H9 (cell line): Measurements from ENCODE around the gene YWHAQ. TPM values are rescaled to one million over a fixed set of nuclear protein-coding genes. Genes with fewer than 3 reads are reported as not detected.

Experiments
- DNase-seq: peaks from one replicate; pipeline ENCODE4 v3.0.0-alpha.2; 2017
- H2AFZ ChIP-seq: one replicate; pipeline ENCODE4 v1.6.1; 2013; ENCODE audit warnings: mild to moderate bottlenecking, low read length, control low read depth, moderate library complexity
- H2AK5ac ChIP-seq: 2 replicates; pipeline ENCODE4 v1.6.1; 2013; ENCODE audit warnings: low read length, control low read depth, mixed read lengths; ENCODE audit not compliant: insufficient read length
- H2BK120ac ChIP-seq: one replicate; pipeline ENCODE4 v1.6.1; 2013; ENCODE audit warnings: low read depth, mild to moderate bottlenecking, low read length, control low read depth, inconsistent platforms; ENCODE audit not compliant: poor library complexity, severe bottlenecking
- H2BK12ac ChIP-seq: 2 replicates; pipeline ENCODE4 v1.6.1; 2013; ENCODE audit warnings: low read length, control low read depth, mixed read lengths, low read depth; ENCODE audit not compliant: insufficient read length
- H2BK15ac ChIP-seq: 2 replicates; pipeline ENCODE4 v1.6.1; 2013; ENCODE audit warnings: low read depth, low read length, control low read depth
- H2BK20ac ChIP-seq: one replicate; pipeline ENCODE4 v1.6.1; 2013; ENCODE audit warnings: low read depth, mild to moderate bottlenecking, low read length, control low read depth, inconsistent platforms; ENCODE audit not compliant: poor library complexity, severe bottlenecking
- H2BK5ac ChIP-seq: 2 replicates; pipeline ENCODE4 v1.6.1; 2013; ENCODE audit warnings: low read length, control low read depth, mixed read lengths; ENCODE audit not compliant: insufficient read length
- H3K14ac ChIP-seq: 2 replicates; pipeline ENCODE4 v1.6.1; 2013; ENCODE audit warnings: low read length, control low read depth; ENCODE audit not compliant: insufficient read depth
- H3K18ac ChIP-seq: 2 replicates; pipeline ENCODE4 v1.6.1; 2013; ENCODE audit warnings: low read depth, mild to moderate bottlenecking, mixed read lengths, low read length, control low read depth; ENCODE audit not compliant: insufficient read length
- H3K23ac ChIP-seq: 2 replicates; pipeline ENCODE4 v1.6.1; 2013; ENCODE audit warnings: low read length, control low read depth, mixed read lengths, low read depth; ENCODE audit not compliant: insufficient read length
- H3K23me2 ChIP-seq: 2 replicates; pipeline ENCODE4 v1.6.1; 2013; ENCODE audit warnings: low read depth, mild to moderate bottlenecking, mixed read lengths, low read length, control low read depth; ENCODE audit not compliant: insufficient read length, poor library complexity, severe bottlenecking
- H3K27ac ChIP-seq: 2 replicates; pipeline ENCODE4 v1.5.1; 2013; ENCODE audit warnings: low read length, control low read depth, mixed read lengths, low read depth; ENCODE audit not compliant: insufficient read length
- H3K27me3 ChIP-seq: 2 replicates; pipeline ENCODE4 v1.6.1; 2013; ENCODE audit warnings: low read length, control low read depth, inconsistent platforms; ENCODE audit not compliant: insufficient read depth
- H3K4ac ChIP-seq: 2 replicates; pipeline ENCODE4 v1.6.1; 2013; ENCODE audit warnings: low read depth, mild to moderate bottlenecking, control low read depth, inconsistent platforms, low read length, moderate library complexity
- H3K4me1 ChIP-seq: 2 replicates; pipeline ENCODE4 v1.6.1; 2013; ENCODE audit warnings: low read length, control low read depth, inconsistent platforms; ENCODE audit not compliant: insufficient read depth
- H3K4me2 ChIP-seq: 2 replicates; pipeline ENCODE4 v1.6.1; 2013; ENCODE audit warnings: low read length, control low read depth, mixed read lengths; ENCODE audit not compliant: insufficient read length, insufficient read depth
- H3K56ac ChIP-seq: 2 replicates; pipeline ENCODE4 v1.6.1; 2013; ENCODE audit warnings: low read depth, mild to moderate bottlenecking, mixed read lengths, low read length, control low read depth; ENCODE audit not compliant: insufficient read length
- H3K79me1 ChIP-seq: 2 replicates; pipeline ENCODE4 v1.6.1; 2013; ENCODE audit warnings: low read depth, mild to moderate bottlenecking, moderate library complexity, low read length, control low read depth, inconsistent platforms; ENCODE audit not compliant: insufficient read depth, poor library complexity, severe bottlenecking
- H3K79me2 ChIP-seq: 2 replicates; pipeline ENCODE4 v1.6.1; 2013; ENCODE audit warnings: low read length, control low read depth, inconsistent platforms; ENCODE audit not compliant: insufficient read depth
- H3K9ac ChIP-seq: 2 replicates; pipeline ENCODE4 v1.6.1; 2013; ENCODE audit warnings: low read length, control low read depth, mixed read lengths; ENCODE audit not compliant: insufficient read length; ENCODE audit errors: extremely low read depth
- H3K9me3 ChIP-seq: one replicate; pipeline ENCODE4 v1.6.1; 2013; ENCODE audit warnings: low read depth, low read length, inconsistent platforms; ENCODE audit not compliant: control insufficient read depth
- H3T11ph ChIP-seq: one replicate; pipeline ENCODE4 v1.6.1; 2013; ENCODE audit warnings: mild to moderate bottlenecking, low read length, control low read depth, inconsistent platforms
- H4K20me1 ChIP-seq: one replicate; pipeline ENCODE4 v1.6.1; 2013; ENCODE audit not compliant: control insufficient read depth, insufficient read length, insufficient read depth
- H4K5ac ChIP-seq: 2 replicates; pipeline ENCODE4 v1.6.1; 2013; ENCODE audit warnings: low read depth, mild to moderate bottlenecking, mixed read lengths, low read length, control low read depth; ENCODE audit not compliant: insufficient read length
- H4K8ac ChIP-seq: replicated peaks from 2 replicates; pipeline ENCODE4 v1.6.1; 2013; ENCODE audit warnings: low read length, control low read depth, mixed read lengths, low read depth; ENCODE audit not compliant: insufficient read length
- H4K91ac ChIP-seq: 2 replicates; pipeline ENCODE4 v1.6.1; 2013; ENCODE audit warnings: low read depth, mild to moderate bottlenecking, moderate library complexity, mixed read lengths, low read length, control low read depth; ENCODE audit not compliant: insufficient read length
- H3K27ac Mint-ChIP-seq, 3 experiments: 2 replicates in 2 of 3; 3 replicates in 1 of 3; pipeline ENCODE4 v1.8.0; 2020 to 2021; ENCODE audit warnings: mixed read lengths in 3 of 3, mild to moderate bottlenecking in 1 of 3, moderate library complexity in 1 of 3
- H3K27me3 Mint-ChIP-seq: 2 replicates; pipeline ENCODE4 v1.8.0; 2021; ENCODE audit warnings: low read depth, mild to moderate bottlenecking, moderate library complexity, mixed read lengths
- H3K36me3 Mint-ChIP-seq, 3 experiments: 2 replicates in 2 of 3; 3 replicates in 1 of 3; pipeline ENCODE4 v1.8.0; 2020 to 2021; ENCODE audit warnings: low read depth in 3 of 3, mixed read lengths in 3 of 3; ENCODE audit not compliant: insufficient read depth in 1 of 3
- H3K4me1 Mint-ChIP-seq, 2 experiments: 2 replicates each; pipeline ENCODE4 v1.8.0; 2020; ENCODE audit warnings: mixed read lengths in 2 of 2
- H3K4me3 Mint-ChIP-seq, 2 experiments: 2 replicates in 1 of 2; 3 replicates in 1 of 2; pipeline ENCODE4 v1.8.0; 2020 to 2021; ENCODE audit warnings: mild to moderate bottlenecking in 2 of 2, mixed read lengths in 2 of 2, moderate library complexity in 1 of 2
- H3K9me3 Mint-ChIP-seq, 2 experiments: 2 replicates in 1 of 2; 3 replicates in 1 of 2; pipeline ENCODE4 v1.8.0; 2020; ENCODE audit warnings: mild to moderate bottlenecking in 2 of 2, mixed read lengths in 2 of 2, moderate library complexity in 1 of 2
- CTCF ChIP-seq: fragments of 200-600 bp; sonication (generic); conservative IDR thresholded peaks from 3 replicates; pipeline ENCODE4 v1.8.0; 2021; ENCODE audit warnings: antibody characterized with exemption, mild to moderate bottlenecking
- WGBS: extraction: QIAGEN DNeasy Blood & Tissue Kit; methylation state at CpG from one replicate; pipeline ENCODE4 v1.1.7; 2013; ENCODE audit warnings: missing lambda C conversion rate, low lambda C conversion rate, mixed read lengths; ENCODE audit not compliant: insufficient read length; ENCODE audit errors: extremely low coverage; 5-methylcytosine and 5-hydroxymethylcytosine counted together
- total RNA-seq: library from RNA; stranded (reverse); gene quantifications from 2 replicates; pipeline ENCODE4 v1.2.1, GENCODE V29; 2021

The YWHAQ gene
- total RNA-seq, 1 experiment from 2014 or later = 374 TPM

- Mint-ChIP-seq H3K27me3 (no peaks in the 10 kb centered on the region), H3K9me3 (no peaks in the 10 kb centered on the region), H3K36me3 (peaks cover 0 to 13% (median 12%) of the 10 kb centered on the region in 3 experiments; a peak in 4 of 7 replicates), H3K4me1 (no peaks in the 10 kb centered on the region; a peak in 1 of 4 replicates), H3K4me3 (no peak overlapping the region), H3K27ac (no peak overlapping the region)
- Histone ChIP-seq H3K79me2 (no peaks in the 10 kb centered on the region), H4K20me1 (no peaks in the 10 kb centered on the region), H2BK12ac (no peak overlapping the region), H3K27ac (no peak overlapping the region), H3K23me2 (no peaks in the 10 kb centered on the region), H4K5ac (no peak overlapping the region), H3T11ph (no peak overlapping the region), H3K4ac (no peak overlapping the region), H3K14ac (no peak overlapping the region), H3K9me3 (no peaks in the 10 kb centered on the region), H3K18ac (no peak overlapping the region), H2BK5ac (no peak overlapping the region), H2BK120ac (no peak overlapping the region), H3K27me3 (no peaks in the 10 kb centered on the region), H3K79me1 (no peaks in the 10 kb centered on the region), H3K56ac (no peak overlapping the region), H3K23ac (no peak overlapping the region), H2AFZ (no peak overlapping the region), H2BK20ac (no peak overlapping the region), H3K4me1 (no peaks in the 10 kb centered on the region), H3K4me2 (no peak overlapping the region), H2AK5ac (no peak overlapping the region), H4K91ac (no peak overlapping the region), H3K9ac (no peak overlapping the region), H4K8ac (no peak overlapping the region), H2BK15ac (no peak overlapping the region)
- no CpG with 5 or more reads among the region's 1 CpG for WGBS
- TF ChIP-seq CTCF = no peak
- DNase-seq = no peak
Observed at GRCh38 chr2:9535177-9535576, 95.6 kb downstream of the YWHAQ start.

Other genes starting within 250 kb of the YWHAQ start
- gene ITGB1BP1, start 207.5 kb downstream of the YWHAQ start, total RNA-seq = 38.7 and 38.9 TPM in 2 replicates
- gene CPSF3, start 207.3 kb downstream of the YWHAQ start, total RNA-seq = 89.5 and 95.5 TPM in 2 replicates
- gene IAH1, start 156.4 kb downstream of the YWHAQ start, total RNA-seq = 23.8 and 25.6 TPM in 2 replicates
- 23.7 and 26.3 TPM in 2 replicates for gene ADAM17, start 75.2 kb downstream of the YWHAQ start, total RNA-seq
- gene TAF1B, start 212.5 kb upstream of the YWHAQ start, total RNA-seq = 29.9 and 31.9 TPM in 2 replicates